Smooth muscle cell (in vitro differentiated cells): ENCODE measurements around the gene DNAL1. TPM values are rescaled to one million over a fixed set of nuclear protein-coding genes. Genes with fewer than 3 reads are reported as not detected.

Experiments used
- DNase-seq: peaks from one replicate; lab custom pipeline; 2025; ENCODE audit not compliant: unreplicated experiment; lab: John Stamatoyannopoulos, UW
- H2AFZ ChIP-seq: fragments of 200-600 bp; sonication (generic); 2 replicates; pipeline ENCODE4 v1.6.0; 2016; ENCODE audit warnings: antibody characterized with exemption, low read depth, mild to moderate bottlenecking
- H3F3A ChIP-seq: fragments of 200-600 bp; sonication (generic); 2 replicates; pipeline ENCODE4 v1.6.0; 2017; ENCODE audit warnings: antibody characterized with exemption, low read depth
- H3K27ac ChIP-seq: fragments of 200-600 bp; sonication (generic); 2 replicates; pipeline ENCODE4 v1.5.1; 2016; ENCODE audit warnings: low read depth, mild to moderate bottlenecking
- H3K27me3 ChIP-seq: fragments of 200-600 bp; sonication (generic); 2 replicates; pipeline ENCODE4 v1.6.1; 2016; ENCODE audit warnings: low read depth, mild to moderate bottlenecking
- H3K36me3 ChIP-seq: fragments of 200-600 bp; sonication (generic); 2 replicates; pipeline ENCODE4 v1.5.1; 2016; ENCODE audit warnings: low read depth
- H3K4me1 ChIP-seq: fragments of 200-600 bp; sonication (generic); 2 replicates; pipeline ENCODE4 v1.5.1; 2016; ENCODE audit warnings: low read depth
- H3K4me2 ChIP-seq: fragments of 200-600 bp; sonication (generic); 2 replicates; pipeline ENCODE4 v1.6.0; 2016; ENCODE audit warnings: mild to moderate bottlenecking
- H3K4me3 ChIP-seq: fragments of 200-600 bp; sonication (generic); 2 replicates; pipeline ENCODE4 v1.5.1; 2016; ENCODE audit warnings: mild to moderate bottlenecking
- H3K79me2 ChIP-seq: fragments of 200-600 bp; sonication (generic); 2 replicates; pipeline ENCODE4 v1.6.0; 2016; ENCODE audit warnings: low read depth, mild to moderate bottlenecking
- H3K9ac ChIP-seq: fragments of 200-600 bp; sonication (generic); 2 replicates; pipeline ENCODE4 v1.6.0; 2016; ENCODE audit warnings: low read depth
- H3K9me3 ChIP-seq: fragments of 200-600 bp; sonication (generic); replicated peaks from 2 replicates; pipeline ENCODE4 v1.5.1; 2016; ENCODE audit warnings: low read depth
- H4K20me1 ChIP-seq: fragments of 200-600 bp; sonication (generic); 2 replicates; pipeline ENCODE4 v1.6.0; 2016; ENCODE audit warnings: low read depth
- CTCF ChIP-seq: fragments of 200-600 bp; sonication (generic); IDR thresholded peaks from 2 replicates; pipeline ENCODE4 v1.5.1; 2017; ENCODE audit warnings: borderline replicate concordance, mild to moderate bottlenecking, antibody characterized with exemption; ENCODE audit not compliant: insufficient read depth, poor library complexity, severe bottlenecking
- WGBS: methylation state at CpG from one replicate; pipeline ENCODE4 v1.1.7; 2016; ENCODE audit warnings: low lambda C conversion rate; 5-methylcytosine and 5-hydroxymethylcytosine counted together
- polyA plus RNA-seq: library from polyadenylated mRNA; unstranded; fragments of >200 nt; fragmentation: Nextera tagmentation; extraction: Ambion mirVana; gene quantifications from 2 replicates; pipeline ENCODE4 v1.2.1, GENCODE V29; 2016
- total RNA-seq: library from RNA; depleted of rRNA; stranded (reverse); fragments of >200 nt; gene quantifications from 2 replicates; pipeline ENCODE4 v1.2.3, GENCODE V29; 2014

DNAL1 gene
- total and polyA plus RNA-seq, 2 experiments from 2014 or later: 10.4 to 12.2 TPM

GRCh38 chr14:73623504-73624054 lies 21.2 kb upstream of the DNAL1 start:
- no peaks in the 10 kb centered on the region for H3K36me3 ChIP-seq
- H3K27me3 ChIP-seq: no peaks in the 10 kb centered on the region
- H3K4me3 ChIP-seq: no peak overlapping the region
- H3K4me2 ChIP-seq: no peak overlapping the region
- WGBS: 89% methylated on average over 4 of the region's 4 CpGs
- no peaks in the 10 kb centered on the region for H3K9me3 ChIP-seq
- no peaks in the 10 kb centered on the region for H3F3A ChIP-seq
- H2AFZ ChIP-seq: no peak overlapping the region
- H3K9ac ChIP-seq: no peak overlapping the region
- no peaks in the 10 kb centered on the region for H4K20me1 ChIP-seq
- no peak overlapping the region for H3K27ac ChIP-seq
- no peaks in the 10 kb centered on the region for H3K4me1 ChIP-seq
- no peak for DNase-seq
- no peak for TF ChIP-seq CTCF
- no peaks in the 10 kb centered on the region for H3K79me2 ChIP-seq

- Histone ChIP-seq H3F3A (no peaks in the 10 kb centered on the region), H3K36me3 (no peaks in the 10 kb centered on the region), H3K27ac (no peak overlapping the region), H3K9me3 (no peaks in the 10 kb centered on the region), H4K20me1 (no peaks in the 10 kb centered on the region), H2AFZ (no peak overlapping the region), H3K4me2 (no peak overlapping the region), H3K4me3 (no peak overlapping the region), H3K79me2 (no peaks in the 10 kb centered on the region), H3K9ac (no peak overlapping the region), H3K27me3 (no peaks in the 10 kb centered on the region), H3K4me1 (no peaks in the 10 kb centered on the region)
- 89% methylated on average over 1 of the region's 1 CpG for WGBS
- no peak for DNase-seq
- TF ChIP-seq CTCF: no peak
Observed at GRCh38 chr14:73625706-73626105, 19.1 kb upstream of the DNAL1 start.

- no peak overlapping the region for H2AFZ ChIP-seq
- no peak overlapping the region for H3K27ac ChIP-seq
- H3K9ac ChIP-seq: no peak overlapping the region
- no peaks in the 10 kb centered on the region for H3F3A ChIP-seq
- DNase-seq: no peak
- H3K36me3 ChIP-seq: no peaks in the 10 kb centered on the region
- no peaks in the 10 kb centered on the region for H3K9me3 ChIP-seq
- no peak for TF ChIP-seq CTCF
- no peaks in the 10 kb centered on the region for H3K27me3 ChIP-seq
- no peak overlapping the region for H3K4me2 ChIP-seq
- no peaks in the 10 kb centered on the region for H3K79me2 ChIP-seq
- 91% methylated on average over 2 of the region's 2 CpGs for WGBS
- H3K4me1 ChIP-seq: no peaks in the 10 kb centered on the region
- H3K4me3 ChIP-seq: no peak overlapping the region
- no peaks in the 10 kb centered on the region for H4K20me1 ChIP-seq
Observed at GRCh38 chr14:73627151-73627558, 17.6 kb upstream of the DNAL1 start.
